HUES6 (cell line): Measurements from ENCODE around the gene CHSY1.

ENCODE experiments used
- H3K27ac ChIP-seq: 2 replicates; pipeline ENCODE4 v1.7.0; 2013; ENCODE audit warnings: low read depth, mild to moderate bottlenecking, low read length, inconsistent platforms
- H3K27me3 ChIP-seq: 2 replicates; pipeline ENCODE4 v1.6.1; 2013; ENCODE audit warnings: low read length; ENCODE audit not compliant: control insufficient read depth, insufficient read depth
- H3K36me3 ChIP-seq: 2 replicates; pipeline ENCODE4 v1.6.1; 2013; ENCODE audit warnings: low read length; ENCODE audit not compliant: control insufficient read depth, insufficient read depth
- H3K4me1 ChIP-seq: 2 replicates; pipeline ENCODE4 v1.6.1; 2013; ENCODE audit warnings: low read length; ENCODE audit not compliant: control insufficient read depth, insufficient read depth
- H3K4me3 ChIP-seq: 2 replicates; pipeline ENCODE4 v1.5.1; 2013; ENCODE audit warnings: low read depth, low read length
- H3K9ac ChIP-seq: one replicate; pipeline ENCODE4 v1.6.1; 2013; ENCODE audit warnings: mild to moderate bottlenecking, low read length
- H3K9me3 ChIP-seq: 2 replicates; pipeline ENCODE4 v1.6.1; 2013; ENCODE audit warnings: low read depth, low read length; ENCODE audit not compliant: control insufficient read depth, insufficient read depth

CHSY1 gene

GRCh38 chr15:101266034-101266433 is 14.2 kb upstream of the CHSY1 start:
- Histone ChIP-seq H3K4me3 (no peak overlapping the region), H3K36me3 (peaks cover 25% of the 10 kb centered on the region), H3K4me1 (peaks cover 15% of the 10 kb centered on the region; the same call in 1 of the 2 replicates), H3K9ac (no peak overlapping the region), H3K27me3 (no peaks in the 10 kb centered on the region), H3K9me3 (no peaks in the 10 kb centered on the region), H3K27ac (no peak overlapping the region)

DNA sequence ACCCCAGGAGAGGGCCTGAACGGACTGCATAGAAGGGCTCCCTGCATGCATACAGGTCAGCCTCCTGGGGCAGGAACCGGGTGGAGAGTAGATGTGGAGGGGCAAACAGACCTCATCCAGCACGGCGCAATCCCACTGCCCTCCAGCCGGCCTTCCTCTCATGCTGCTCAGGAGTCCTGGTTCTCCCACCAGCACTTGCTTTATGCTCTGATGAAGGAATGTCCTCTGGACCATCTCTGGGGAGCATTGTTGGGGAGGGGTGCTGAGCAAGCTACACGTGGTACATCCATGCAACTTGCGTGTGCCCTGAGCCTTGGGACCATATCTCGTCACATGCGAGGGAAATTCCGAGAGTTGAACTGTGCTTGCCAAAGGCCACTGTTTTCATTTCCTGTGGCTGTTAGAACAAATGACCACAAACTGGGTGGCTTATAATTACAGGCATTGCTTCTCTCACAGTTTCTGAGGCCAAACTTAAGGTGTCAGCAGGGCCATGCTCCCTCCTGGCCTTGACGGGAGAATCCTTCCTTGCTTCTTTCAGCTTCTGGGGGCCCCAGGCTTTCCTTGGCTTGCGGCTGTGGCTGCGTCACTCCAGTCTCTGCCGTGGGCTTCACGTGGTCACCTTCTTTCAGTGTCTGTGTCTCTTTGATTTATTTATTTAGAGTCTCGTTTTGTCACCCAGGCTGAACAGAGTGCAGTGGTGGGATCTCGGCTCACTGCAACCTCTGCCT is 13.2 kb upstream of the CHSY1 start:
- Histone ChIP-seq H3K9ac (no peak overlapping the region), H3K27me3 (no peaks in the 10 kb centered on the region), H3K9me3 (no peaks in the 10 kb centered on the region), H3K4me3 (no peak overlapping the region), H3K4me1 (peaks cover 15% of the 10 kb centered on the region; the same call in 1 of the 2 replicates), H3K27ac (no peak overlapping the region), H3K36me3 (peaks cover 16% of the 10 kb centered on the region)

- H3K9me3 ChIP-seq, result no peaks in the 10 kb centered on the region
- no peak overlapping the region for H3K27ac ChIP-seq
- peaks cover 5% of the 10 kb centered on the region; the same call in 1 of the 2 replicates for H3K36me3 ChIP-seq
- H3K4me3 ChIP-seq, result no peak overlapping the region
- no peaks in the 10 kb centered on the region for H3K27me3 ChIP-seq
- H3K9ac ChIP-seq, result no peak overlapping the region
- H3K4me1 ChIP-seq, result peaks cover 15% of the 10 kb centered on the region; the same call in 1 of the 2 replicates
These were observed 12.2 kb upstream of the CHSY1 start for GRCh38 chr15:101264011-101264410.

DNA sequence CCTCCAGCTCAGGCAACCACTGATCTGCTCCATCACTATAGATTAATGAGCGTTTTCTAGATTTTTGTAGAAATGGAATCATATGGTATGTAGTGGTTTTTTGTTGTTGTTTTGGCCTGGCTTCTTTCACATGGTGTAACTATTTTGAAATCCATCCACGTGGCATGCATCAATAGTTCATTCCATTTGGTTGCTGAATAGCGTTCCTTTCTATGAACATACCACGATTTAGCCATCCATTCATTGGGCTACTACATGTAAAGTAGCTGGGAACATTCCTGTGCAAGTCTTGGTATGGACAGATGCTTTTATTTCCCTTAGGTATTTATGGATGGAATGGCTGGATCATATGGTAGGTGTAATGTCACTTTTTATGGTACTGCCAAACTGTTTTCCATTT is 10.7 kb upstream of the CHSY1 start:
- Histone ChIP-seq H3K4me1 (peaks cover 20% of the 10 kb centered on the region), H3K9me3 (no peaks in the 10 kb centered on the region), H3K27me3 (no peaks in the 10 kb centered on the region), H3K36me3 (no peaks in the 10 kb centered on the region), H3K27ac (no peak overlapping the region), H3K9ac (no peak overlapping the region), H3K4me3 (no peak overlapping the region)

- peaks cover 18% of the 10 kb centered on the region for H3K4me1 ChIP-seq
- no peaks in the 10 kb centered on the region for H3K36me3 ChIP-seq
- H3K27ac ChIP-seq, result no peak overlapping the region
- H3K9me3 ChIP-seq, result no peaks in the 10 kb centered on the region
- no peaks in the 10 kb centered on the region for H3K27me3 ChIP-seq
- H3K9ac ChIP-seq, result no peak overlapping the region
- H3K4me3 ChIP-seq, result no peak overlapping the region
These were observed 6.6 kb upstream of the CHSY1 start for GRCh38 chr15:101258238-101259144.

DNA sequence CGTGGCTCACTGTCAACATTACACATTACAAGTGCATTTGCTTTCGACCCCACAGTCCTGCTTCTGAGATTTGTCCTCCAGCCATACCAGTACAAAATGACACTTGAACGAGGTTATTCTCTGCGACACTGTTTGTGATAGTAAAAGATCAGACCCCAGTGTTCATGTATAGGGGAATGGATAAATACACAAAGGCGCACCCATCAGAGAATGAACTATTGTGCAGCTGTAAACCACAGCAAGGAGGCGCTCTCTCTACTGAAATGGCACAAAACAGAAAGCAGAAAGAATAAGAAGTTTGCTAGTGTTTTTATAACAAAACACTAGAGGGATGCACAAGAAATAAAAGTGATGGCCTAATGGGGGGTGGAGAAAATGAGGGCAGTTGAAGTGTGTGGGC is 4.9 kb upstream of the CHSY1 start:
- no peaks in the 10 kb centered on the region for H3K27me3 ChIP-seq
- H3K4me3 ChIP-seq, result no peak overlapping the region
- H3K9me3 ChIP-seq, result no peaks in the 10 kb centered on the region
- no peak overlapping the region for H3K9ac ChIP-seq
- H3K27ac ChIP-seq, result no peak overlapping the region
- peaks cover 27% of the 10 kb centered on the region for H3K4me1 ChIP-seq
- H3K36me3 ChIP-seq, result no peaks in the 10 kb centered on the region

DNA sequence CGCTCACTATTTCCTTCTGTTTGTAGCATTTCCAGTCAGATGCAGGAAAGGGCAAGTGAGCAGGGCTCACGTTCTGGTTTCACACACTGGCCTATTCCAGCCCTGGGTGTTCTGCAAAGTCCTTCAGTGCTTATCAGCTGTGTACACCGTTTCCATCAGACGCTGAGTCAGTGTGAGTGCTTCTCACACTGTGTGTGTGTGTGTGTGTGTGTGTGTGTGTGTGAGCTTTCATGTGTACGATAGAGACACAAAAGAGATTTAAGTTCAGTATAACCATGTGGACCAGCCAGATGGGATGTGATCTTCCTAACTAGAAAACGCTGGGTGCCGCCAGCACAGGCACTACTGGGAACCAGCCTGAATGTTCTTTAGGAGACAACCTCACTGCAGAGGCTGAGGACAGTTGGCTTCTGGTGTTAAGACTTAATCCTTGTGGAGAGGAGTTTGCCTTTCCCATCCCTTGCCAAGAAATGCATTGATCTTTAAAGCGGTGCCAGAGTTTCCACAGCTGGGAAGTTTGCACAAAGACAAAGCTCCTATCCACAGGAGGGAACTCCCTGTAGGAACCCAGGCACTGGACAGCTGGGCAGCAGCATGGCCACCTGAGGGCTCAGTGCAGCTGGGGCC is 3.9 kb upstream of the CHSY1 start:
- no peak overlapping the region for H3K27ac ChIP-seq
- H3K4me1 ChIP-seq, result peaks cover 27% of the 10 kb centered on the region
- no peaks in the 10 kb centered on the region for H3K36me3 ChIP-seq
- no peak overlapping the region for H3K4me3 ChIP-seq
- no peaks in the 10 kb centered on the region for H3K27me3 ChIP-seq
- no peak overlapping the region for H3K9ac ChIP-seq
- no peaks in the 10 kb centered on the region for H3K9me3 ChIP-seq

GRCh38 chr15:101255051-101255395 is 3.2 kb upstream of the CHSY1 start:
- peaks cover 33% of the 10 kb centered on the region for H3K4me1 ChIP-seq
- H3K9ac ChIP-seq, result no peak overlapping the region
- H3K27ac ChIP-seq, result no peak overlapping the region
- no peak overlapping the region for H3K4me3 ChIP-seq
- H3K36me3 ChIP-seq, result no peaks in the 10 kb centered on the region
- no peaks in the 10 kb centered on the region for H3K9me3 ChIP-seq
- no peaks in the 10 kb centered on the region for H3K27me3 ChIP-seq

- no peak overlapping the region for H3K4me3 ChIP-seq
- no peaks in the 10 kb centered on the region for H3K27me3 ChIP-seq
- no peaks in the 10 kb centered on the region for H3K36me3 ChIP-seq
- H3K4me1 ChIP-seq, result peaks cover 37% of the 10 kb centered on the region
- H3K9ac ChIP-seq, result no peak overlapping the region
- no peak overlapping the region for H3K27ac ChIP-seq
- H3K9me3 ChIP-seq, result no peaks in the 10 kb centered on the region
These were observed 2.6 kb upstream of the CHSY1 start for GRCh38 chr15:101254157-101255050.

DNA sequence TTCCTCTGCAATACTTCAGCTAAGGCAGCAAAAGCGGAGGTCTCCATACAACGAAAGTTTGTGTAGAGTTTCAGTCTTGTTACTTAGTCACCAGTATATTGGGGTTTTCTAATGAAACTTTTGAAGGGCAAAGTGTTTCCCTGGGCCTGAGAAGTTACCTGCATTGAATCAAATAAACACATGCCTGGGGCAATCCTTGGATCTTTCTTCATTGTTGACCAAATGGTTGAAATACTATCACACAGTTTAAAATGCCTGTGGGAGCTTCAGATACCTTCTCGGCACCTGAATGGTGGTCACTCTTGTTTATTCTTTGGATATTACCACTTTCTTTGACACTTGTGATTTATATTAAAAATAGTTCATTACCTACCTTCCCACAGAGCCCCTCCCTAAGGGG is 988 bp upstream of the CHSY1 start:
- Histone ChIP-seq H3K9me3 (no peaks in the 10 kb centered on the region), H3K27ac (no peak overlapping the region; the same call in 1 of the 2 replicates), H3K9ac (peak overlapping the region; percentile 85)

More for the DNA sequence above, 988 bp upstream of the CHSY1 start:
- H3K36me3 ChIP-seq, result peaks cover 7% of the 10 kb centered on the region
- no peaks in the 10 kb centered on the region for H3K27me3 ChIP-seq
- H3K4me1 ChIP-seq, result peaks cover 38% of the 10 kb centered on the region
- H3K4me3 ChIP-seq, result peak overlapping the region; percentile 74
